Liver (tissue), 9 donors: Measurements from ENCODE around the gene DGKB. TPM values are rescaled to one million over a fixed set of nuclear protein-coding genes. Genes with fewer than 3 reads are reported as not detected.

ENCODE experiments used
- DNase-seq: peaks from one replicate; pipeline ENCODE4 v3.0.0-alpha.2; 2017; ENCODE audit warnings: low spot score
- H3K27ac ChIP-seq, 2 donors: one replicate each; pipeline ENCODE4 v1.7.0; 2013; ENCODE audit warnings: inconsistent platforms in 2 of 2, low read length in 2 of 2, control low read depth in 1 of 2, low read depth in 1 of 2, mild to moderate bottlenecking in 1 of 2
- H3K27me3 ChIP-seq, 4 donors: one replicate each; pipeline versions ENCODE4 v1.6.1 to v1.7.0; 2013; ENCODE audit warnings: low read length in 3 of 4, inconsistent platforms in 1 of 4, mild to moderate bottlenecking in 1 of 4, moderate library complexity in 1 of 4; ENCODE audit not compliant: control insufficient read depth in 4 of 4, insufficient read depth in 4 of 4
- H3K36me3 ChIP-seq, 4 donors: one replicate each; pipeline versions ENCODE4 v1.6.1 to v1.7.0; 2013; ENCODE audit warnings: low read length in 3 of 4, mild to moderate bottlenecking in 3 of 4, low read depth in 1 of 4, moderate library complexity in 1 of 4; ENCODE audit not compliant: control insufficient read depth in 4 of 4, insufficient read depth in 3 of 4
- H3K4me1 ChIP-seq, 4 donors: one replicate each; pipeline versions ENCODE4 v1.6.1 to v1.7.0; 2013; ENCODE audit warnings: low read length in 3 of 4, mild to moderate bottlenecking in 3 of 4, moderate library complexity in 1 of 4; ENCODE audit not compliant: control insufficient read depth in 4 of 4, insufficient read depth in 4 of 4
- H3K4me3 ChIP-seq, 3 donors: one replicate each; pipeline versions ENCODE4 v1.6.1 to v1.7.0; 2013; ENCODE audit warnings: low read length in 3 of 3, control low read depth in 1 of 3, low read depth in 1 of 3, mild to moderate bottlenecking in 1 of 3
- H3K9ac ChIP-seq, 2 donors: one replicate each; pipeline ENCODE4 v1.7.0; 2013; ENCODE audit warnings: low read length in 2 of 2, mild to moderate bottlenecking in 2 of 2, moderate library complexity in 2 of 2, control low read depth in 1 of 2, low read depth in 1 of 2
- H3K9me3 ChIP-seq, 4 donors: one replicate each; pipeline versions ENCODE4 v1.6.1 to v1.7.0; 2013; ENCODE audit warnings: low read length in 3 of 4; ENCODE audit not compliant: control insufficient read depth in 4 of 4
- ATF3 ChIP-seq: IDR thresholded peaks from 2 replicates; pipeline ENCODE4 v1.6.1; 2016; ENCODE audit warnings: antibody characterized with exemption
- EGR1 ChIP-seq, 2 donors: IDR thresholded peaks; 2 replicates each; pipeline ENCODE4 v1.6.1; 2016 to 2018; ENCODE audit warnings: antibody characterized with exemption in 2 of 2, low read depth in 2 of 2
- FOXA1 ChIP-seq: IDR thresholded peaks from 2 replicates; pipeline ENCODE4 v1.6.1; 2016; ENCODE audit warnings: antibody characterized with exemption
- FOXA2 ChIP-seq: IDR thresholded peaks from 2 replicates; pipeline ENCODE4 v1.6.1; 2016; ENCODE audit warnings: antibody characterized with exemption
- GABPA ChIP-seq, 2 donors: IDR thresholded peaks in 1 of 2; conservative IDR thresholded peaks in 1 of 2; 2 replicates each; pipeline ENCODE4 v1.6.1; 2016; ENCODE audit warnings: antibody characterized with exemption in 2 of 2, mild to moderate bottlenecking in 1 of 2, moderate library complexity in 1 of 2
- HNF4A ChIP-seq, 2 donors: conservative IDR thresholded peaks; 2 replicates each; pipeline ENCODE4 v1.6.1; 2016; ENCODE audit warnings: antibody characterized with exemption in 2 of 2, mild to moderate bottlenecking in 2 of 2
- HNF4G ChIP-seq: IDR thresholded peaks from 2 replicates; pipeline ENCODE4 v1.6.1; 2016; ENCODE audit warnings: antibody characterized with exemption
- JUND ChIP-seq, 2 donors: IDR thresholded peaks; 2 replicates each; pipeline ENCODE4 v1.6.1; 2016; ENCODE audit warnings: antibody characterized with exemption in 2 of 2
- MAX ChIP-seq: IDR thresholded peaks from 2 replicates; pipeline ENCODE4 v1.6.1; 2016; ENCODE audit warnings: antibody characterized with exemption
- NR2F2 ChIP-seq: IDR thresholded peaks from 2 replicates; pipeline ENCODE4 v1.6.1; 2016; ENCODE audit warnings: antibody characterized with exemption
- RAD21 ChIP-seq, 2 donors: IDR thresholded peaks; 2 replicates each; pipeline ENCODE4 v1.6.1; 2016; ENCODE audit warnings: antibody characterized with exemption in 2 of 2, mild to moderate bottlenecking in 2 of 2
- REST ChIP-seq: IDR thresholded peaks from 2 replicates; pipeline ENCODE4 v1.6.1; 2016; ENCODE audit warnings: antibody characterized with exemption, mild to moderate bottlenecking
- RXRA ChIP-seq, 2 donors: IDR thresholded peaks; 2 replicates each; pipeline ENCODE4 v1.6.1; 2017 to 2018; ENCODE audit warnings: antibody characterized with exemption in 2 of 2, mild to moderate bottlenecking in 1 of 2
- SP1 ChIP-seq: IDR thresholded peaks from 2 replicates; pipeline ENCODE4 v1.6.1; 2018; ENCODE audit warnings: antibody characterized with exemption, mild to moderate bottlenecking
- TAF1 ChIP-seq: conservative IDR thresholded peaks from 2 replicates; pipeline ENCODE4 v1.6.1; 2016; ENCODE audit warnings: antibody characterized with exemption, mild to moderate bottlenecking
- YY1 ChIP-seq: IDR thresholded peaks from 2 replicates; pipeline ENCODE4 v1.6.1; 2016; ENCODE audit warnings: antibody characterized with exemption, mild to moderate bottlenecking
- ZBTB33 ChIP-seq: IDR thresholded peaks from 2 replicates; pipeline ENCODE4 v1.6.1; 2016; ENCODE audit warnings: antibody characterized with exemption
- WGBS: extraction: QIAGEN DNeasy Blood & Tissue Kit; methylation state at CpG from one replicate; pipeline ENCODE4 v1.1.7; 2013; 5-methylcytosine and 5-hydroxymethylcytosine counted together
- polyA plus RNA-seq, 2 donors: library from polyadenylated mRNA; stranded (reverse) in 1 of 2; unstranded in 1 of 2; fragments of 200-250 nt in 1 of 2; fragments of >200 nt in 1 of 2; fragmentation: Nextera tagmentation in 1 of 2; extraction: Ambion mirVana in 1 of 2; gene quantifications; one replicate each; pipeline versions ENCODE4 v1.2.1 to v1.2.3, GENCODE V29; 2013 to 2015
- total RNA-seq, 2 donors: library from RNA; depleted of rRNA; stranded (reverse); fragments of >200 nt; gene quantifications; one replicate each; pipeline ENCODE4 v1.2.3, GENCODE V29; 2014
- TF ChIP-seq, protein P1 (sequence below): fragments of 150-350 bp; IDR thresholded peaks from 2 replicates; pipeline ENCODE4 v1.5.1; 2017; ENCODE audit warnings: improper control_type of control experiment, low read depth, low read length; ENCODE audit not compliant: missing input control
- donor health status: healthy.
- donor health status: healthy.
- donor health status: healthy.
- donor health status: healthy.
- donor health status: healthy.

Gene DGKB
- total and polyA plus RNA-seq, 4 donors: 0.09 to 0.42 TPM; not detected in 2

GRCh38 chr7:14822481-14822854, 80.1 kb downstream of the DGKB start:
- H3K4me1 ChIP-seq: peaks cover 0 to 4% (median 0%) of the 10 kb centered on the region in 4 donors
- no peak overlapping the region for H3K4me3 ChIP-seq
- no peak overlapping the region for H3K27ac ChIP-seq
- 48% methylated on average over 1 of the region's 1 CpG for WGBS
- TF ChIP-seq ZBTB33: no peak
- no peak for TF ChIP-seq SP1
- no peak for TF ChIP-seq REST
- TF ChIP-seq HNF4G: no peak
- TF ChIP-seq JUND (IDR thresholded peaks at IDR 0.05): no peak
- no peak for TF ChIP-seq MAX
- TF ChIP-seq EGR1 (IDR thresholded peaks at IDR 0.05; ENCODE audit: low read depth in 2 of 2): no peak
- TF ChIP-seq, protein P1, sequence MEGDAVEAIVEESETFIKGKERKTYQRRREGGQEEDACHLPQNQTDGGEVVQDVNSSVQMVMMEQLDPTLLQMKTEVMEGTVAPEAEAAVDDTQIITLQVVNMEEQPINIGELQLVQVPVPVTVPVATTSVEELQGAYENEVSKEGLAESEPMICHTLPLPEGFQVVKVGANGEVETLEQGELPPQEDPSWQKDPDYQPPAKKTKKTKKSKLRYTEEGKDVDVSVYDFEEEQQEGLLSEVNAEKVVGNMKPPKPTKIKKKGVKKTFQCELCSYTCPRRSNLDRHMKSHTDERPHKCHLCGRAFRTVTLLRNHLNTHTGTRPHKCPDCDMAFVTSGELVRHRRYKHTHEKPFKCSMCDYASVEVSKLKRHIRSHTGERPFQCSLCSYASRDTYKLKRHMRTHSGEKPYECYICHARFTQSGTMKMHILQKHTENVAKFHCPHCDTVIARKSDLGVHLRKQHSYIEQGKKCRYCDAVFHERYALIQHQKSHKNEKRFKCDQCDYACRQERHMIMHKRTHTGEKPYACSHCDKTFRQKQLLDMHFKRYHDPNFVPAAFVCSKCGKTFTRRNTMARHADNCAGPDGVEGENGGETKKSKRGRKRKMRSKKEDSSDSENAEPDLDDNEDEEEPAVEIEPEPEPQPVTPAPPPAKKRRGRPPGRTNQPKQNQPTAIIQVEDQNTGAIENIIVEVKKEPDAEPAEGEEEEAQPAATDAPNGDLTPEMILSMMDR: no peak
- no peak for TF ChIP-seq FOXA2
- no peak for TF ChIP-seq TAF1
- no peak for TF ChIP-seq NR2F2
- TF ChIP-seq RAD21 (IDR thresholded peaks at IDR 0.05): no peak
- TF ChIP-seq GABPA (IDR thresholded peaks at IDR 0.05 in 1 of 2, conservative IDR thresholded peaks at IDR 0.05 in 1 of 2): no peak
- no peak for TF ChIP-seq FOXA1
- TF ChIP-seq YY1: no peak
- no peak for TF ChIP-seq RXRA (IDR thresholded peaks at IDR 0.05)
- no peak for TF ChIP-seq HNF4A (conservative IDR thresholded peaks at IDR 0.05)
- TF ChIP-seq ATF3: no peak
- no peaks in the 10 kb centered on the region for H3K36me3 ChIP-seq
- no peaks in the 10 kb centered on the region for H3K9me3 ChIP-seq
- H3K27me3 ChIP-seq: no peaks in the 10 kb centered on the region
- no peak overlapping the region for H3K9ac ChIP-seq
- no peak for DNase-seq
